H9 (cell line): Measurements from ENCODE around the gene IL10RA. TPM values are rescaled to one million over a fixed set of nuclear protein-coding genes. Genes with fewer than 3 reads are reported as not detected.

Experiments
- DNase-seq: peaks from one replicate; pipeline ENCODE4 v3.0.0-alpha.2; 2017
- H2AFZ ChIP-seq: one replicate; pipeline ENCODE4 v1.6.1; 2013; ENCODE audit warnings: mild to moderate bottlenecking, low read length, control low read depth, moderate library complexity
- H2AK5ac ChIP-seq: 2 replicates; pipeline ENCODE4 v1.6.1; 2013; ENCODE audit warnings: low read length, control low read depth, mixed read lengths; ENCODE audit not compliant: insufficient read length
- H2BK120ac ChIP-seq: one replicate; pipeline ENCODE4 v1.6.1; 2013; ENCODE audit warnings: low read depth, mild to moderate bottlenecking, low read length, control low read depth, inconsistent platforms; ENCODE audit not compliant: poor library complexity, severe bottlenecking
- H2BK12ac ChIP-seq: 2 replicates; pipeline ENCODE4 v1.6.1; 2013; ENCODE audit warnings: low read length, control low read depth, mixed read lengths, low read depth; ENCODE audit not compliant: insufficient read length
- H2BK15ac ChIP-seq: 2 replicates; pipeline ENCODE4 v1.6.1; 2013; ENCODE audit warnings: low read depth, low read length, control low read depth
- H2BK20ac ChIP-seq: one replicate; pipeline ENCODE4 v1.6.1; 2013; ENCODE audit warnings: low read depth, mild to moderate bottlenecking, low read length, control low read depth, inconsistent platforms; ENCODE audit not compliant: poor library complexity, severe bottlenecking
- H2BK5ac ChIP-seq: 2 replicates; pipeline ENCODE4 v1.6.1; 2013; ENCODE audit warnings: low read length, control low read depth, mixed read lengths; ENCODE audit not compliant: insufficient read length
- H3K14ac ChIP-seq: 2 replicates; pipeline ENCODE4 v1.6.1; 2013; ENCODE audit warnings: low read length, control low read depth; ENCODE audit not compliant: insufficient read depth
- H3K18ac ChIP-seq: 2 replicates; pipeline ENCODE4 v1.6.1; 2013; ENCODE audit warnings: low read depth, mild to moderate bottlenecking, mixed read lengths, low read length, control low read depth; ENCODE audit not compliant: insufficient read length
- H3K23ac ChIP-seq: 2 replicates; pipeline ENCODE4 v1.6.1; 2013; ENCODE audit warnings: low read length, control low read depth, mixed read lengths, low read depth; ENCODE audit not compliant: insufficient read length
- H3K23me2 ChIP-seq: 2 replicates; pipeline ENCODE4 v1.6.1; 2013; ENCODE audit warnings: low read depth, mild to moderate bottlenecking, mixed read lengths, low read length, control low read depth; ENCODE audit not compliant: insufficient read length, poor library complexity, severe bottlenecking
- H3K27ac ChIP-seq: 2 replicates; pipeline ENCODE4 v1.5.1; 2013; ENCODE audit warnings: low read length, control low read depth, mixed read lengths, low read depth; ENCODE audit not compliant: insufficient read length
- H3K27me3 ChIP-seq: 2 replicates; pipeline ENCODE4 v1.6.1; 2013; ENCODE audit warnings: low read length, control low read depth, inconsistent platforms; ENCODE audit not compliant: insufficient read depth
- H3K4ac ChIP-seq: 2 replicates; pipeline ENCODE4 v1.6.1; 2013; ENCODE audit warnings: low read depth, mild to moderate bottlenecking, control low read depth, inconsistent platforms, low read length, moderate library complexity
- H3K4me1 ChIP-seq: 2 replicates; pipeline ENCODE4 v1.6.1; 2013; ENCODE audit warnings: low read length, control low read depth, inconsistent platforms; ENCODE audit not compliant: insufficient read depth
- H3K4me2 ChIP-seq: 2 replicates; pipeline ENCODE4 v1.6.1; 2013; ENCODE audit warnings: low read length, control low read depth, mixed read lengths; ENCODE audit not compliant: insufficient read length, insufficient read depth
- H3K56ac ChIP-seq: 2 replicates; pipeline ENCODE4 v1.6.1; 2013; ENCODE audit warnings: low read depth, mild to moderate bottlenecking, mixed read lengths, low read length, control low read depth; ENCODE audit not compliant: insufficient read length
- H3K79me1 ChIP-seq: 2 replicates; pipeline ENCODE4 v1.6.1; 2013; ENCODE audit warnings: low read depth, mild to moderate bottlenecking, moderate library complexity, low read length, control low read depth, inconsistent platforms; ENCODE audit not compliant: insufficient read depth, poor library complexity, severe bottlenecking
- H3K79me2 ChIP-seq: 2 replicates; pipeline ENCODE4 v1.6.1; 2013; ENCODE audit warnings: low read length, control low read depth, inconsistent platforms; ENCODE audit not compliant: insufficient read depth
- H3K9ac ChIP-seq: 2 replicates; pipeline ENCODE4 v1.6.1; 2013; ENCODE audit warnings: low read length, control low read depth, mixed read lengths; ENCODE audit not compliant: insufficient read length; ENCODE audit errors: extremely low read depth
- H3K9me3 ChIP-seq: one replicate; pipeline ENCODE4 v1.6.1; 2013; ENCODE audit warnings: low read depth, low read length, inconsistent platforms; ENCODE audit not compliant: control insufficient read depth
- H3T11ph ChIP-seq: one replicate; pipeline ENCODE4 v1.6.1; 2013; ENCODE audit warnings: mild to moderate bottlenecking, low read length, control low read depth, inconsistent platforms
- H4K20me1 ChIP-seq: one replicate; pipeline ENCODE4 v1.6.1; 2013; ENCODE audit not compliant: control insufficient read depth, insufficient read length, insufficient read depth
- H4K5ac ChIP-seq: 2 replicates; pipeline ENCODE4 v1.6.1; 2013; ENCODE audit warnings: low read depth, mild to moderate bottlenecking, mixed read lengths, low read length, control low read depth; ENCODE audit not compliant: insufficient read length
- H4K8ac ChIP-seq: replicated peaks from 2 replicates; pipeline ENCODE4 v1.6.1; 2013; ENCODE audit warnings: low read length, control low read depth, mixed read lengths, low read depth; ENCODE audit not compliant: insufficient read length
- H4K91ac ChIP-seq: 2 replicates; pipeline ENCODE4 v1.6.1; 2013; ENCODE audit warnings: low read depth, mild to moderate bottlenecking, moderate library complexity, mixed read lengths, low read length, control low read depth; ENCODE audit not compliant: insufficient read length
- H3K27ac Mint-ChIP-seq, 3 experiments: 2 replicates in 2 of 3; 3 replicates in 1 of 3; pipeline ENCODE4 v1.8.0; 2020 to 2021; ENCODE audit warnings: mixed read lengths in 3 of 3, mild to moderate bottlenecking in 1 of 3, moderate library complexity in 1 of 3
- H3K27me3 Mint-ChIP-seq: 2 replicates; pipeline ENCODE4 v1.8.0; 2021; ENCODE audit warnings: low read depth, mild to moderate bottlenecking, moderate library complexity, mixed read lengths
- H3K36me3 Mint-ChIP-seq, 3 experiments: 2 replicates in 2 of 3; 3 replicates in 1 of 3; pipeline ENCODE4 v1.8.0; 2020 to 2021; ENCODE audit warnings: low read depth in 3 of 3, mixed read lengths in 3 of 3; ENCODE audit not compliant: insufficient read depth in 1 of 3
- H3K4me1 Mint-ChIP-seq, 2 experiments: 2 replicates each; pipeline ENCODE4 v1.8.0; 2020; ENCODE audit warnings: mixed read lengths in 2 of 2
- H3K4me3 Mint-ChIP-seq, 2 experiments: 2 replicates in 1 of 2; 3 replicates in 1 of 2; pipeline ENCODE4 v1.8.0; 2020 to 2021; ENCODE audit warnings: mild to moderate bottlenecking in 2 of 2, mixed read lengths in 2 of 2, moderate library complexity in 1 of 2
- H3K9me3 Mint-ChIP-seq, 2 experiments: 2 replicates in 1 of 2; 3 replicates in 1 of 2; pipeline ENCODE4 v1.8.0; 2020; ENCODE audit warnings: mild to moderate bottlenecking in 2 of 2, mixed read lengths in 2 of 2, moderate library complexity in 1 of 2
- CTCF ChIP-seq: fragments of 200-600 bp; sonication (generic); conservative IDR thresholded peaks from 3 replicates; pipeline ENCODE4 v1.8.0; 2021; ENCODE audit warnings: antibody characterized with exemption, mild to moderate bottlenecking
- WGBS: extraction: QIAGEN DNeasy Blood & Tissue Kit; methylation state at CpG from one replicate; pipeline ENCODE4 v1.1.7; 2013; ENCODE audit warnings: missing lambda C conversion rate, low lambda C conversion rate, mixed read lengths; ENCODE audit not compliant: insufficient read length; ENCODE audit errors: extremely low coverage; 5-methylcytosine and 5-hydroxymethylcytosine counted together
- total RNA-seq: library from RNA; stranded (reverse); gene quantifications from 2 replicates; pipeline ENCODE4 v1.2.1, GENCODE V29; 2021

Gene IL10RA
- total RNA-seq, 1 experiment from 2014 or later = not detected

- Histone ChIP-seq H3K56ac (no peak overlapping the region), H3K14ac (no peak overlapping the region), H2BK12ac (no peak overlapping the region), H3K9me3 (no peaks in the 10 kb centered on the region), H3K23me2 (no peaks in the 10 kb centered on the region), H2BK20ac (no peak overlapping the region), H2BK5ac (no peak overlapping the region), H3K4me2 (no peak overlapping the region), H2BK120ac (no peak overlapping the region), H3K79me2 (no peaks in the 10 kb centered on the region), H3K18ac (no peak overlapping the region), H2BK15ac (no peak overlapping the region), H3K4me1 (no peaks in the 10 kb centered on the region), H4K91ac (no peak overlapping the region), H3K27ac (no peak overlapping the region), H4K8ac (no peak overlapping the region), H3T11ph (no peak overlapping the region), H3K4ac (no peak overlapping the region), H4K5ac (no peak overlapping the region), H3K23ac (no peak overlapping the region), H3K27me3 (no peaks in the 10 kb centered on the region), H2AK5ac (no peak overlapping the region), H4K20me1 (no peaks in the 10 kb centered on the region), H3K79me1 (no peaks in the 10 kb centered on the region), H3K9ac (no peak overlapping the region), H2AFZ (no peak overlapping the region)
- H3K27ac Mint-ChIP-seq = no peak overlapping the region
- H3K36me3 Mint-ChIP-seq = no peaks in the 10 kb centered on the region
- H3K4me3 Mint-ChIP-seq = no peak overlapping the region
- no peak for TF ChIP-seq CTCF
- no peak for DNase-seq
- WGBS = no CpG with 5 or more reads among the region's 4 CpGs
- peaks cover 3 to 4% of the 10 kb centered on the region in 2 experiments; a peak in 2 of 4 replicates for H3K4me1 Mint-ChIP-seq
- H3K27me3 Mint-ChIP-seq = peaks cover 14% of the 10 kb centered on the region
- H3K9me3 Mint-ChIP-seq = no peaks in the 10 kb centered on the region
Measured at GRCh38 chr11:118033443-118033842, 47.2 kb downstream of the IL10RA start.
